ENCODE results near the gene CDKAL1. TPM values are rescaled to one million over a fixed set of nuclear protein-coding genes. Genes with fewer than 3 reads are reported as not detected.

Gene CDKAL1
- total RNA-seq, 4 donors from 2014 or later = 24.7 to 32.8 (median 29.8) TPM

GRCh38 chr6:20711518-20711917, 177.3 kb downstream of the CDKAL1 start:
- DNase-seq = no peak
- TF ChIP-seq, protein P1, sequence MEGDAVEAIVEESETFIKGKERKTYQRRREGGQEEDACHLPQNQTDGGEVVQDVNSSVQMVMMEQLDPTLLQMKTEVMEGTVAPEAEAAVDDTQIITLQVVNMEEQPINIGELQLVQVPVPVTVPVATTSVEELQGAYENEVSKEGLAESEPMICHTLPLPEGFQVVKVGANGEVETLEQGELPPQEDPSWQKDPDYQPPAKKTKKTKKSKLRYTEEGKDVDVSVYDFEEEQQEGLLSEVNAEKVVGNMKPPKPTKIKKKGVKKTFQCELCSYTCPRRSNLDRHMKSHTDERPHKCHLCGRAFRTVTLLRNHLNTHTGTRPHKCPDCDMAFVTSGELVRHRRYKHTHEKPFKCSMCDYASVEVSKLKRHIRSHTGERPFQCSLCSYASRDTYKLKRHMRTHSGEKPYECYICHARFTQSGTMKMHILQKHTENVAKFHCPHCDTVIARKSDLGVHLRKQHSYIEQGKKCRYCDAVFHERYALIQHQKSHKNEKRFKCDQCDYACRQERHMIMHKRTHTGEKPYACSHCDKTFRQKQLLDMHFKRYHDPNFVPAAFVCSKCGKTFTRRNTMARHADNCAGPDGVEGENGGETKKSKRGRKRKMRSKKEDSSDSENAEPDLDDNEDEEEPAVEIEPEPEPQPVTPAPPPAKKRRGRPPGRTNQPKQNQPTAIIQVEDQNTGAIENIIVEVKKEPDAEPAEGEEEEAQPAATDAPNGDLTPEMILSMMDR (IDR thresholded peaks at IDR 0.05) = no peak
- TF ChIP-seq POLR2A (IDR thresholded peaks at IDR 0.05) = no peak

DNA sequence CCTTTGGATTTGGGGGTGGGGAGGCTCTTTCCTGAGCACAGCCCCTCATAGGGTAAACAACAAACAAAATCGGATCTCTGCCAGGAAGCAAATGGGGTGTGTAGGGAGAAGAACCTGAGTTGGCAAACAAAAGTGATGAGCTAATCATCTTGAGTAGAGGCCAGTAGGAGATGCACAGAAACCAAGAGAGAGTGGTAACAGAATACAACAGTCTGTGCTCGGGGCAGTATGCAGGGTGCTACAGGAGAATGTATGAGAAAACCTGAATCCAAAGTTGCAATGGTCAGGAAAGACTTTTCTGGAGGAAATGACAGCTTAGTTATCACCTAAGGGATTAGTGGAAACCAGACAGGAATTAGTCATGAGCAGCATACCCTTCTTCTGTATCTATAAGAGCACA, 177.8 kb downstream of the CDKAL1 start:
- Histone ChIP-seq H3K36me3 (no peaks in the 10 kb centered on the region), H3K4me1 (peaks cover 12 to 18% of the 10 kb centered on the region in 2 donors), H3K27ac (no peak overlapping the region), H3K9me3 (no peaks in the 10 kb centered on the region), H3K27me3 (no peaks in the 10 kb centered on the region), H3K4me3 (replicated peaks in 1 of 3) (no peak overlapping the region)
- intact Hi-C loops (cut with DNase I) = no loop called here
- no peak for DNase-seq
- TF ChIP-seq, protein P1 (IDR thresholded peaks at IDR 0.05) = no peak
- WGBS, 2 donors = 70% methylated on average over 2 of the region's 2 CpGs

More at GRCh38 chr6:20711518-20711917, 177.3 kb downstream of the CDKAL1 start:
- WGBS, 2 donors = 79 to 84% methylated on average over 1 of the region's 1 CpG
- H3K9me3 ChIP-seq = no peaks in the 10 kb centered on the region
- intact Hi-C loops (cut with DNase I) = no loop called here
- H3K4me1 ChIP-seq = peaks cover 8 to 13% of the 10 kb centered on the region in 2 donors
- H3K36me3 ChIP-seq = no peaks in the 10 kb centered on the region
- no peaks in the 10 kb centered on the region for H3K27me3 ChIP-seq
- no peak overlapping the region for H3K27ac ChIP-seq
- H3K4me3 ChIP-seq (replicated peaks in 1 of 3) = no peak overlapping the region

DNA sequence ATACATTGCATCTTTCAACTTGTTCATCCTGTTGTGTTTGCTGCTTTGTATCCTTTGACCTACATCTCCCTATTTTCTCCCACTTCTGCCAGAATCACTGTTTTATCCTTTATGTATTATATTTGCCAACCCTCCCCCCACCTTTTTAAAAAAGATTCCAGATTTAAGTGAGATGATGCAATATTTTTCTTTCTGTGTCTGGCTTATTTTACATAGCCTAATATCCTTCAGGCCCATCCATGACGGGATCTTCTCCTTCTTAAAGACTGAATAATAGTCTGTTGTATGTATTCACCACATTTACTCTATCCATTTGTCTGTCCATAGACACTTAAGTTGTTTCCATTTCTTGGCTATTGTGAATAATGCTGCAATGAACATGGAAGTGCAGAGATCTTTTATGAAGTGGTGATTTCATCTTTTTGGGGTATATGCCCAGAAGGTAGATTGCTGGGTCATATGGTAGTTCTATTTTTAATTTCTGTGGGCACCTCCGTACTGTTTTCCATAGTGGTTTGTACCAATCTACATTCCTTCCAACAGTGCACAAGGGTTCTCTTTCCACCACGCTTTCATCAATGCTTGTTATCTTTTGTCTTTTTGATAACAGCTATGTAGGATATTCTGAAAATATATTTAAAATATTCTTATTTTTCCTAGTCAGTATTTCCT, 181.0 kb downstream of the CDKAL1 start:
- no peak overlapping the region for H3K27ac ChIP-seq
- no peak overlapping the region for H3K4me3 ChIP-seq (replicated peaks in 1 of 3)
- intact Hi-C loops (cut with DNase I) = no loop called here
- H3K36me3 ChIP-seq = no peaks in the 10 kb centered on the region
- WGBS, 2 donors = 64 to 76% methylated on average over 3 of the region's 3 CpGs
- DNase-seq = no peak
- TF ChIP-seq, protein P1 (IDR thresholded peaks at IDR 0.05) = no peak
- no peak for TF ChIP-seq POLR2A (IDR thresholded peaks at IDR 0.05)
- H3K9me3 ChIP-seq = no peaks in the 10 kb centered on the region
- H3K27me3 ChIP-seq = no peaks in the 10 kb centered on the region
- H3K4me1 ChIP-seq = peaks cover 23 to 29% of the 10 kb centered on the region in 2 donors

GRCh38 chr6:20716865-20717264, 182.6 kb downstream of the CDKAL1 start:
- no peaks in the 10 kb centered on the region for H3K27me3 ChIP-seq
- WGBS, 2 donors = 44 to 52% methylated on average over 1 of the region's 1 CpG
- H3K27ac ChIP-seq = no peak overlapping the region
- no peak for DNase-seq
- H3K36me3 ChIP-seq = no peaks in the 10 kb centered on the region
- H3K9me3 ChIP-seq = no peaks in the 10 kb centered on the region
- TF ChIP-seq POLR2A (IDR thresholded peaks at IDR 0.05) = no peak
- TF ChIP-seq, protein P1 (IDR thresholded peaks at IDR 0.05) = no peak
- peaks cover 23 to 29% of the 10 kb centered on the region in 2 donors for H3K4me1 ChIP-seq
- H3K4me3 ChIP-seq (replicated peaks in 1 of 3) = no peak overlapping the region
- intact Hi-C loops (cut with DNase I) = no loop called here

DNA sequence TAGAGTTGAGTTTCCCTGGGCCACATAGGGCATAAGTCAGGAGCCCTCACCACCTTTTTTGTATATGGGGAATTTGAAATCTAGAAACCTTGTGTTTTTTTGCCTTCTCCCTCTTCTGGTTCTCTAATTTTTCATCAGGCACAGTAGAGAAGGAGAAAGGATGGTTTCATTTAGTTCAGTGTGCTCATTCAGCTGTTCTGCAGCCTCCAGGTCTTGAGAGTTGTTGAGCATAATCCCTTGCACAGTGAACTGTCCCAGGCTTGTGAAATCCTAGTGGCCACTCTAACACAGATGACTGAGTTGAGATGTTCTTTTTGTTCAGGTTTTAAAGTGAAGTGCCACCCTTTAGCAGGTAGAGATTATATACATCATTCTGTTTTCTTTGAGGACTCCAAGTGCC, 183.5 kb downstream of the CDKAL1 start:
- TF ChIP-seq, protein P1 (IDR thresholded peaks at IDR 0.05) = no peak
- no peak for TF ChIP-seq POLR2A (IDR thresholded peaks at IDR 0.05)
- DNase-seq = peak; percentile 32 to 48
- H3K4me3 ChIP-seq (replicated peaks in 1 of 3) = no peak overlapping the region
- H3K9me3 ChIP-seq = no peaks in the 10 kb centered on the region
- intact Hi-C loops (cut with DNase I) = no loop called here
- H3K27me3 ChIP-seq = no peaks in the 10 kb centered on the region
- H3K36me3 ChIP-seq = no peaks in the 10 kb centered on the region
- H3K27ac ChIP-seq = no peak overlapping the region
- peaks cover 23 to 29% of the 10 kb centered on the region in 2 donors for H3K4me1 ChIP-seq
